ENCODE measurements around the gene TMEM201.

The TMEM201 gene

DNA sequence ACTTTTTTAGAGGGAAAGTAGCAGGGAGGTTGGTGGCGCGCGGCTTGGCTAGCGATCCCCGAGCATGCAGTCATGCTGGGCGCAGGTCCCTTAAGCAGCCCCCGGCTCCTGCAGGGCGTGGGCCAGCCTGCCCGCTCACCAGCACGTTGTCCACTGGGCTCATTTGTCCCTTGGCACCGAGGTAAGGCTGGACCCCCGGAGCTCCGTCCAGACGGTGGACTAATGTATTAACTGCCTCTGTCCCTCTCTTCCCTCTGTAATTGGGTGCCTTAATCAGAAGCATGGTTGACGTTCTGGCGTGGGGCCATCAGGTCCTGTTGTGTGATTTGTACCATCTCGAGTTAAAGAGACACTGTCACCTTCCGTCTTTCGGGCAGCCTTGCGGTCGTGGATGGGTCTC is 17.7 kb downstream of the TMEM201 start:
- Histone ChIP-seq H3K9me3 (ENCODE audit: control insufficient read depth in 2 of 2, low read length in 2 of 2) (no peaks in the 10 kb centered on the region), H3K4me3 (ENCODE audit: low read length in 2 of 2) (no peak overlapping the region), H3K4me1 (ENCODE audit: control insufficient read depth in 2 of 2, insufficient read depth in 2 of 2, low read length in 2 of 2) (no peaks in the 10 kb centered on the region), H3K27ac (ENCODE audit: low read depth in 2 of 2, low read length in 2 of 2) (no peak overlapping the region), H3K9ac (ENCODE audit: low read depth in 1 of 2, low read length in 2 of 2) (no peak overlapping the region), H3K36me3 (ENCODE audit: control insufficient read depth in 2 of 2, insufficient read depth in 2 of 2, low read length in 2 of 2) (peaks cover 16 to 26% of the 10 kb centered on the region in 2 donors), H3K27me3 (ENCODE audit: control insufficient read depth in 2 of 2, insufficient read depth in 2 of 2, low read length in 2 of 2) (no peaks in the 10 kb centered on the region)

DNA sequence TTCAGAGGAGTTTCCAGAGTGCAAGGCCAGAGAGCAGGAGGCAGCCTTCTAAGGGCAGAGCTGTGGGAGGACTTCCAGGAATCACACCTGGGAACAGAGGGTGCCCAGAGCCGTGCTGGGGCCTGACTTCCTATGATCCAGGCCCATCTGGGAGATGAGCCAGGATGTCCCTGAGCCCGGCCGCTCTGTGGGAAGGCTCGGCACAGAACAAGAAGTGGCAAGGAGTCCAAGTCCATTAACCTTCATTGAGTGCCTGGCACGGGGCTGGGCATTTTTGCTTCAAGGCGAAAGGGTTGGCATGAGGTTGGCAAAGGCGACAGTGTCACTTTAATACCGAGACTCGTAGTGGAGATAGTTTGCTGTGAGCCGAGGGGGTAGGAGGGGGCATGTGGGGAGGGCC is 18.2 kb downstream of the TMEM201 start:
- Histone ChIP-seq H3K9ac (ENCODE audit: low read depth in 1 of 2, low read length in 2 of 2) (no peak overlapping the region), H3K9me3 (ENCODE audit: control insufficient read depth in 2 of 2, low read length in 2 of 2) (no peaks in the 10 kb centered on the region), H3K27me3 (ENCODE audit: control insufficient read depth in 2 of 2, insufficient read depth in 2 of 2, low read length in 2 of 2) (no peaks in the 10 kb centered on the region), H3K4me1 (ENCODE audit: control insufficient read depth in 2 of 2, insufficient read depth in 2 of 2, low read length in 2 of 2) (no peaks in the 10 kb centered on the region), H3K27ac (ENCODE audit: low read depth in 2 of 2, low read length in 2 of 2) (no peak overlapping the region), H3K4me3 (ENCODE audit: low read length in 2 of 2) (no peak overlapping the region), H3K36me3 (ENCODE audit: control insufficient read depth in 2 of 2, insufficient read depth in 2 of 2, low read length in 2 of 2) (peaks cover 12 to 25% of the 10 kb centered on the region in 2 donors)

DNA sequence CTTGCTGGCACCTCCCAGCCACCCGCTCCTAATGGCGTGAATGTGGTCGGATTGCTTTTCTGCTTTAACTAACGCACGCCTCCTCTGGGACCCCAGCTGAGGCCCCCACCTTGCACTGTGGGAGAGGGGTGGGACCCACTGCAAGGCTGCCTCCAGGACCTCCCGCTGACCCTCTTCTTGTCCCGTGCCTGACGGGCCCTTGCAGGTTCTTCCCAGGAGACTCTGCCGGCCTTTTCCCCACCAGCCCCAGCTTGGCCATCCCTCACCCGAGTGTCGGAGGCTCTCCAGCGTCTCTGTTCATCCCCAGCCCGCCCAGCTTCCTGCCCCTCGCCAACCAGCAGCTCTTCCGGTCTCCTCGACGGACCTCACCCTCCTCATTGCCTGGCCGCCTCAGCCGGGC is 18.6 kb downstream of the TMEM201 start:
- Histone ChIP-seq H3K9ac (ENCODE audit: low read depth in 1 of 2, low read length in 2 of 2) (no peak overlapping the region), H3K36me3 (ENCODE audit: control insufficient read depth in 2 of 2, insufficient read depth in 2 of 2, low read length in 2 of 2) (peaks cover 13 to 21% of the 10 kb centered on the region in 2 donors), H3K27ac (ENCODE audit: low read depth in 2 of 2, low read length in 2 of 2) (no peak overlapping the region), H3K27me3 (ENCODE audit: control insufficient read depth in 2 of 2, insufficient read depth in 2 of 2, low read length in 2 of 2) (no peaks in the 10 kb centered on the region), H3K9me3 (ENCODE audit: control insufficient read depth in 2 of 2, low read length in 2 of 2) (no peaks in the 10 kb centered on the region), H3K4me3 (ENCODE audit: low read length in 2 of 2) (no peak overlapping the region), H3K4me1 (ENCODE audit: control insufficient read depth in 2 of 2, insufficient read depth in 2 of 2, low read length in 2 of 2) (no peaks in the 10 kb centered on the region)

GRCh38 chr1:9609998-9610397 is 21.3 kb downstream of the TMEM201 start:
- Histone ChIP-seq H3K9me3 (ENCODE audit: control insufficient read depth in 2 of 2, low read length in 2 of 2) (no peaks in the 10 kb centered on the region), H3K4me1 (ENCODE audit: control insufficient read depth in 2 of 2, insufficient read depth in 2 of 2, low read length in 2 of 2) (no peaks in the 10 kb centered on the region), H3K27ac (ENCODE audit: low read depth in 2 of 2, low read length in 2 of 2) (no peak overlapping the region), H3K27me3 (ENCODE audit: control insufficient read depth in 2 of 2, insufficient read depth in 2 of 2, low read length in 2 of 2) (no peaks in the 10 kb centered on the region), H3K4me3 (ENCODE audit: low read length in 2 of 2) (no peak overlapping the region), H3K9ac (ENCODE audit: low read depth in 1 of 2, low read length in 2 of 2) (no peak overlapping the region), H3K36me3 (ENCODE audit: control insufficient read depth in 2 of 2, insufficient read depth in 2 of 2, low read length in 2 of 2) (peaks cover 13 to 14% of the 10 kb centered on the region in 2 donors)

- Histone ChIP-seq H3K36me3 (ENCODE audit: control insufficient read depth in 2 of 2, insufficient read depth in 2 of 2, low read length in 2 of 2) (peaks cover 13 to 14% of the 10 kb centered on the region in 2 donors), H3K4me1 (ENCODE audit: control insufficient read depth in 2 of 2, insufficient read depth in 2 of 2, low read length in 2 of 2) (no peaks in the 10 kb centered on the region), H3K9me3 (ENCODE audit: control insufficient read depth in 2 of 2, low read length in 2 of 2) (no peaks in the 10 kb centered on the region), H3K9ac (ENCODE audit: low read depth in 1 of 2, low read length in 2 of 2) (no peak overlapping the region), H3K27me3 (ENCODE audit: control insufficient read depth in 2 of 2, insufficient read depth in 2 of 2, low read length in 2 of 2) (no peaks in the 10 kb centered on the region), H3K27ac (ENCODE audit: low read depth in 2 of 2, low read length in 2 of 2) (no peak overlapping the region), H3K4me3 (ENCODE audit: low read length in 2 of 2) (no peak overlapping the region)
These were observed 21.8 kb downstream of the TMEM201 start for GRCh38 chr1:9610548-9610947.

GRCh38 chr1:9611716-9612115 is 23.0 kb downstream of the TMEM201 start:
- no peak overlapping the region for H3K9ac ChIP-seq (ENCODE audit: low read depth in 1 of 2, low read length in 2 of 2)
- no peaks in the 10 kb centered on the region for H3K27me3 ChIP-seq (ENCODE audit: control insufficient read depth in 2 of 2, insufficient read depth in 2 of 2, low read length in 2 of 2)
- H3K4me1 ChIP-seq (ENCODE audit: control insufficient read depth in 2 of 2, insufficient read depth in 2 of 2, low read length in 2 of 2) = no peaks in the 10 kb centered on the region
- no peaks in the 10 kb centered on the region for H3K9me3 ChIP-seq (ENCODE audit: control insufficient read depth in 2 of 2, low read length in 2 of 2)
- H3K4me3 ChIP-seq (ENCODE audit: low read length in 2 of 2) = no peak overlapping the region
- no peak overlapping the region for H3K27ac ChIP-seq (ENCODE audit: low read depth in 2 of 2, low read length in 2 of 2)
- H3K36me3 ChIP-seq (ENCODE audit: control insufficient read depth in 2 of 2, insufficient read depth in 2 of 2, low read length in 2 of 2) = peaks cover 13 to 14% of the 10 kb centered on the region in 2 donors

DNA sequence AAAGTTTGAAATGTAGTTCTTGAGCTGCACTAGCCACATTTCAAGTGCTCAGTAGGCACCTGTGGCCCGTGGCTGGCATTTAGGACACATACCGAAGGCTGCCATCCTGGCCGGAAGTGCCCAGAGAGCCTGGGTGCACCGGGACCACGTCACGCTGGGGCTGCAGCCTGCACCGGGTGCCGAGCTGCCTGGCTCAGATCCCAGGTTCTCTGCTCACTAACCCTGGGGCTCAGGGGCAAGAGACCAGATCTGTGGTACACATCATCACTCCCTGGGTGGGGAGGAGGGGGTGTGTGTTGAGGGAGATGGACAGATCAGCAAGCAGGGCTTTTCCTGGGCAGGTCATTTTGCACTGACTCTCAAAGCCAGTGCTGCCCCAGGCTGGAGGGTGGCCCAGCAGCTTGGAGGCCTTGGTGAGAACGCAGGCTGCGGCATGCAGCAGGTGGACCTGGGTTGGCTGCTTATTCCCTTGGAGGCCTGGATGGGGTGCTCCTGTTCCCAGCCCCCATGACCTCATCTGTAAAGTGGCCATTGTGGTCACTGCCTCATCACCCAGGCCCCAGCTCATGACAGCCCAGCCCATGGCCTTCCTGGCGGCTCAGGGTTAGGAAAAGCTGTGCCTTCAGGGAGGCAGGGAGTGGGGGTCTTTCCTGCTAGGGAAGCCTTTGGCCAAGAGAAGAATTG is 23.6 kb downstream of the TMEM201 start:
- Histone ChIP-seq H3K36me3 (ENCODE audit: control insufficient read depth in 2 of 2, insufficient read depth in 2 of 2, low read length in 2 of 2) (peaks cover 13 to 14% of the 10 kb centered on the region in 2 donors), H3K4me1 (ENCODE audit: control insufficient read depth in 2 of 2, insufficient read depth in 2 of 2, low read length in 2 of 2) (no peaks in the 10 kb centered on the region), H3K27me3 (ENCODE audit: control insufficient read depth in 2 of 2, insufficient read depth in 2 of 2, low read length in 2 of 2) (no peaks in the 10 kb centered on the region), H3K9ac (ENCODE audit: low read depth in 1 of 2, low read length in 2 of 2) (no peak overlapping the region), H3K4me3 (ENCODE audit: low read length in 2 of 2) (no peak overlapping the region), H3K9me3 (ENCODE audit: control insufficient read depth in 2 of 2, low read length in 2 of 2) (no peaks in the 10 kb centered on the region), H3K27ac (ENCODE audit: low read depth in 2 of 2, low read length in 2 of 2) (no peak overlapping the region)

GRCh38 chr1:9612871-9613624 is 24.3 kb downstream of the TMEM201 start:
- Histone ChIP-seq H3K4me3 (ENCODE audit: low read length in 2 of 2) (no peak overlapping the region), H3K4me1 (ENCODE audit: control insufficient read depth in 2 of 2, insufficient read depth in 2 of 2, low read length in 2 of 2) (no peaks in the 10 kb centered on the region), H3K9ac (ENCODE audit: low read depth in 1 of 2, low read length in 2 of 2) (no peak overlapping the region), H3K27me3 (ENCODE audit: control insufficient read depth in 2 of 2, insufficient read depth in 2 of 2, low read length in 2 of 2) (peaks cover 0 to 4% of the 10 kb centered on the region in 2 donors), H3K36me3 (ENCODE audit: control insufficient read depth in 2 of 2, insufficient read depth in 2 of 2, low read length in 2 of 2) (peaks cover 13 to 14% of the 10 kb centered on the region in 2 donors), H3K9me3 (ENCODE audit: control insufficient read depth in 2 of 2, low read length in 2 of 2) (no peaks in the 10 kb centered on the region), H3K27ac (ENCODE audit: low read depth in 2 of 2, low read length in 2 of 2) (no peak overlapping the region)

DNA sequence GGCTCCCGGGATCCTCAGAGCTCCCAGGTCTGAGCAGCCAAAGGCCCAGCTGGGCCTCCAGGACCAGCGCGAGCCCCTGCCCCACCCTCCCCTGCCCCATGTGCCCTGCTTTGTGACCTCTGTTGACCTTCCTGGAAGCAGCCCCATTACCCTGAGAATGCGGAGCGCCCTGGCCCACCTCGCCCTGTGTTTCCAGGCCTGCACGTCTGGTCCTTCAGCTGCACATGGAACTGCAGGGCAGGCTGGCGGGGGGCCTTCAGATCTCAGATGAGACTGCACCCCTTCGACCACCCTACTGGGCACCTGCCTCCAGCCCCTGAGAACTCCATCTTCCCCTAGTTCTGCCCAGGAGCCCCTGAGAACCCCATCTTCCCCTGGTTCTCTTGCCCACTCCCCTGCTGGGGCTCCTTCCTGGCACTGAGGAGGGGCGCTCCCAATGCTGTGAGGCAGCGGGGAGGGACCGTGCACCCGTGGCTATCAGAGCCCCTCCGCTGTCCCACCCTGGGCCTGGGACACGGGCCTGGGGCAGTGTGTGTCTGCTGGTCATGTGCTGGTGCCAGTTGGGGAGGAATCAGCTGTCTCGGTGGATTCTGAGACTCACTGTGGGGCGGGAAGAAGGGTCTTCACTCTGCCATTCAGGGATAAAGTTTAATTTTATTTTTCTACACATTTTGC is 25.1 kb downstream of the TMEM201 start:
- Histone ChIP-seq H3K4me1 (ENCODE audit: control insufficient read depth in 2 of 2, insufficient read depth in 2 of 2, low read length in 2 of 2) (no peaks in the 10 kb centered on the region), H3K9me3 (ENCODE audit: control insufficient read depth in 2 of 2, low read length in 2 of 2) (no peaks in the 10 kb centered on the region), H3K27me3 (ENCODE audit: control insufficient read depth in 2 of 2, insufficient read depth in 2 of 2, low read length in 2 of 2) (peaks cover 2 to 6% of the 10 kb centered on the region in 2 donors), H3K36me3 (ENCODE audit: control insufficient read depth in 2 of 2, insufficient read depth in 2 of 2, low read length in 2 of 2) (peaks cover 11 to 14% of the 10 kb centered on the region in 2 donors), H3K9ac (ENCODE audit: low read depth in 1 of 2, low read length in 2 of 2) (no peak overlapping the region), H3K4me3 (ENCODE audit: low read length in 2 of 2) (no peak overlapping the region), H3K27ac (ENCODE audit: low read depth in 2 of 2, low read length in 2 of 2) (no peak overlapping the region)
